HepG2 (cell line): ENCODE results near the gene JMJD8. TPM values are rescaled to one million over a fixed set of nuclear protein-coding genes. Genes with fewer than 3 reads are reported as not detected.

Experiments
- ATAD3A ChIP-seq: sonication (generic); formaldehyde crosslinking; IDR thresholded peaks from 2 replicates; pipeline ENCODE4 v1.4.0; 2020; ENCODE audit warnings: missing genetic modification reagents
- CSRNP1 ChIP-seq: sonication (generic); formaldehyde crosslinking; IDR thresholded peaks from 2 replicates; pipeline ENCODE4 v1.8.1; 2023; ENCODE audit warnings: mild to moderate bottlenecking, missing genetic modification reagents
- ERF ChIP-seq: IDR thresholded peaks from 2 replicates; pipeline ENCODE4 v1.6.1; 2018; ENCODE audit warnings: missing biosample characterization, missing genetic modification reagents
- GABPB1 ChIP-seq: IDR thresholded peaks from 2 replicates; pipeline ENCODE4 v1.6.1; 2016; ENCODE audit warnings: mild to moderate bottlenecking, missing genetic modification reagents, moderate library complexity, missing compliant biosample characterization
- HBP1 ChIP-seq: IDR thresholded peaks from 2 replicates; pipeline ENCODE4 v1.6.1; 2016; ENCODE audit warnings: low read depth, control low read depth
- MBD4 ChIP-seq: IDR thresholded peaks from 2 replicates; pipeline ENCODE4 v1.6.1; 2012; ENCODE audit warnings: low read length, inconsistent platforms, borderline replicate concordance
- MXI1 ChIP-seq: IDR thresholded peaks from 3 replicates; pipeline ENCODE4 v1.6.1; 2012; ENCODE audit warnings: low read depth, low read length, inconsistent platforms, borderline replicate concordance
- RFX5 ChIP-seq: IDR thresholded peaks from 2 replicates; pipeline ENCODE4 v1.6.1; 2011; ENCODE audit warnings: low read depth, low read length, improper control_type of control experiment
- SALL2 ChIP-seq: sonication (generic); formaldehyde crosslinking; IDR thresholded peaks from 2 replicates; pipeline ENCODE4 v1.8.1; 2023; ENCODE audit warnings: mild to moderate bottlenecking, missing genetic modification reagents, inconsistent platforms
- SRSF9 ChIP-seq: fragments of 200-400 bp; formaldehyde crosslinking; IDR thresholded peaks from 2 replicates; pipeline ENCODE4 v1.6.1; 2018; ENCODE audit warnings: borderline replicate concordance, mild to moderate bottlenecking, low read depth, low read length; ENCODE audit not compliant: insufficient read depth, poor library complexity, severe bottlenecking
- TGIF2 ChIP-seq: IDR thresholded peaks from 2 replicates; pipeline ENCODE4 v1.6.1; 2016; ENCODE audit warnings: control low read depth, missing compliant biosample characterization
- ZBTB20 ChIP-seq: sonication (generic); formaldehyde crosslinking; IDR thresholded peaks from 2 replicates; pipeline ENCODE4 v1.8.1; 2023; ENCODE audit warnings: missing genetic modification reagents, low read depth, mild to moderate bottlenecking, borderline replicate concordance
- ZBTB42 ChIP-seq: sonication (generic); formaldehyde crosslinking; IDR thresholded peaks from 2 replicates; pipeline ENCODE4 v1.5.0; 2020; ENCODE audit warnings: mild to moderate bottlenecking, missing genetic modification reagents
- ZMYM4 ChIP-seq: sonication (generic); formaldehyde crosslinking; IDR thresholded peaks from 2 replicates; pipeline ENCODE4 v1.8.1; 2023; ENCODE audit warnings: mild to moderate bottlenecking, missing genetic modification reagents
- ZNF337 ChIP-seq: sonication (generic); formaldehyde crosslinking; IDR thresholded peaks from 2 replicates; pipeline ENCODE4 v1.5.1; 2020; ENCODE audit warnings: missing genetic modification reagents, low read depth, mild to moderate bottlenecking, borderline replicate concordance
- ZNF549 ChIP-seq: sonication (generic); formaldehyde crosslinking; IDR thresholded peaks from 2 replicates; pipeline ENCODE4 v1.5.0; 2020; ENCODE audit warnings: missing genetic modification reagents
- ZNF550 ChIP-seq: sonication (generic); formaldehyde crosslinking; IDR thresholded peaks from 2 replicates; pipeline ENCODE4 v1.4.0; 2020; ENCODE audit warnings: mild to moderate bottlenecking, missing genetic modification reagents, borderline replicate concordance
- ZNF589 ChIP-seq: sonication (generic); formaldehyde crosslinking; conservative IDR thresholded peaks from 2 replicates; pipeline ENCODE4 v1.8.0; 2022; ENCODE audit warnings: mild to moderate bottlenecking, moderate library complexity, missing genetic modification reagents
- ZNF672 ChIP-seq: sonication (generic); formaldehyde crosslinking; IDR thresholded peaks from 2 replicates; pipeline ENCODE4 v1.8.1; 2022; ENCODE audit warnings: missing genetic modification reagents
- ZNF709 ChIP-seq: sonication (generic); formaldehyde crosslinking; IDR thresholded peaks from 2 replicates; pipeline ENCODE4 v1.5.0; 2020; ENCODE audit warnings: mild to moderate bottlenecking, missing genetic modification reagents
- ZSCAN20 ChIP-seq: sonication (generic); formaldehyde crosslinking; IDR thresholded peaks from 2 replicates; pipeline ENCODE4 v1.4.0; 2020; ENCODE audit warnings: missing genetic modification reagents, mild to moderate bottlenecking, borderline replicate concordance
- ZSCAN9 ChIP-seq: IDR thresholded peaks from 2 replicates; pipeline ENCODE4 v1.6.1; 2016; ENCODE audit warnings: borderline replicate concordance
- polyA plus RNA-seq, 8 experiments: library from polyadenylated mRNA; depleted of rRNA in 3 of 8; stranded (reverse) in 7 of 8; unstranded in 1 of 8; fragments of >200 nt; fragmentation: Illumina TruSeq in 4 of 8; extraction: Trizol in 4 of 8; gene quantifications; 2 replicates each; pipeline versions ENCODE4 v1.2.1 to v1.2.3, GENCODE V29; 2011 to 2016; ENCODE audit warnings: low read depth in 4 of 8, missing spikeins in 1 of 8, mixed read lengths in 1 of 8; ENCODE audit not compliant: insufficient read depth in 1 of 8
- total RNA-seq, 5 experiments: library from RNA; depleted of rRNA; stranded (reverse); fragments of >200 nt; fragmentation: Illumina TruSeq; extraction: Trizol; gene quantifications; 2 replicates each; pipeline ENCODE4 v1.2.3, GENCODE V29; 2016; ENCODE audit warnings: low read depth in 1 of 5
- TF ChIP-seq, protein P1 (sequence below): conservative IDR thresholded peaks from 2 replicates; pipeline ENCODE4 v1.6.1; 2018; ENCODE audit warnings: missing genetic modification reagents
- TF ChIP-seq, protein P2 (sequence below): sonication (generic); formaldehyde crosslinking; IDR thresholded peaks from 2 replicates; pipeline ENCODE4 v1.5.0; 2020; ENCODE audit warnings: missing genetic modification reagents

JMJD8 gene
- total and polyA plus RNA-seq, 2 of the 13 experiments (the other 11 are each of a cell fraction or from before 2014, with no cell fraction given), result 2.6 to 11.8 TPM

DNA sequence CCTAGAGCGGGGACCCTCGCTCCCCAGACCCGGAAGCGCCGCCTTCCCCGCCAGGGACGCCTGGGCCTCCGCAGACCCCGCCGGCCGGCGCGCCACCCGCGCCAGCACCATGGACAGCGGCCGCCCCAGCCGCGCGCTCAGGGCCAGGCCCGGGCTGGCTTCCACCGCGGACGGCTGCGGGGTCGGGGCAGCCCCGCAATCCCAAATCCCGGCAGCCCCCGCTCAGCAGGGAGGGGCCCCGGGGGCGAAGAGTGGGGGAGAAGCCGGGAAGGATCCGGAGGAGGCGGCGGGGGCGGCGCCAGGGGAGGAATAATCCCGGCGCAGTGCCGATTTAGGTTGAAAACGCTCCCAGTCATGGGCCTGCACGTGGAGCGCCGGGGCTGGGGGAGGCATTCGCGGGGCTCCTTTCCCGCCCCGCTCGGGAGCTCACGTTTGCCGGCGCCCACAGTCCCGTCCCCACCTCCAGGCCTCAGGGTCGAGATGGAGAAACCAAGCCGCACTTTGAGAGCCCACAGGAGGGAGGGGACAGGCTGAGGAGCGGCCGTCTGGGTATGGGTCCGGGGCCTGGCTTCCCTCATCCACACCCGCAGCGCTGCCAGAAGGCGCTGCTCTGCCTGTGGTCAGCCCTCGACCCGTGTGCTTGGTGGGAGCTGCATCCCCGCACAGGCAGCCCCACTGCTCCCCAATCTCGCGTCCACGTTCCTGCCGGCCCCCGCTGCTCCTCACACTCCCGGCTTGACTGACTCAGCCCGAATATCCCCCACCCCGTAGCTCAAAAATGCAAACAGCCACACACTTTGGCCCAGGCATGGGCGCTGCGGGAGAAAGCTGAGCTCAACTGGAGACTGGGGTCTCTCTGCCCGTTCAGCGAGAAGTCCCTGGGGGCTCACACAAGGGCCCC is 16.8 kb upstream of the JMJD8 start (continued):
- TF ChIP-seq ZSCAN9 (CRISPR knock-in tag) (peak; percentile 69; the same call in 1 of the 2 replicates), MBD4 (no peak), ZBTB42 (CRISPR knock-in tag) (no peak), ERF (CRISPR knock-in tag) (peak; percentile 57; the same call in 1 of the 2 replicates), MXI1 (peak; percentile 58; the same call in 1 of the 3 replicates), ZNF550 (CRISPR knock-in tag) (no peak), ZNF549 (CRISPR knock-in tag) (peak; percentile 63; the same call in 1 of the 2 replicates), ZNF337 (CRISPR knock-in tag) (no peak), ATAD3A (CRISPR knock-in tag) (no peak), TGIF2 (CRISPR knock-in tag) (peak; percentile 45; the same call in 1 of the 2 replicates), GABPB1 (CRISPR knock-in tag) (peak; percentile 60; the same call in 1 of the 2 replicates), CSRNP1 (CRISPR knock-in tag) (no peak), SRSF9 (no peak), RFX5 (no peak), ZMYM4 (CRISPR knock-in tag) (peak; percentile 37; the same call in 1 of the 2 replicates), SALL2 (CRISPR knock-in tag) (peak; percentile 58; the same call in 1 of the 2 replicates), ZNF589 (CRISPR knock-in tag) (0 out of 2 replicates have a peak, but pooled peaks have one; percentile 66), ZNF672 (no peak), ZNF709 (CRISPR knock-in tag) (peak; percentile 71), ZSCAN20 (CRISPR knock-in tag) (peak; percentile 95), HBP1 (CRISPR knock-in tag) (peak; percentile 82; the same call in 1 of the 2 replicates), ZBTB20 (CRISPR knock-in tag) (no peak)
- TF ChIP-seq, protein P1, sequence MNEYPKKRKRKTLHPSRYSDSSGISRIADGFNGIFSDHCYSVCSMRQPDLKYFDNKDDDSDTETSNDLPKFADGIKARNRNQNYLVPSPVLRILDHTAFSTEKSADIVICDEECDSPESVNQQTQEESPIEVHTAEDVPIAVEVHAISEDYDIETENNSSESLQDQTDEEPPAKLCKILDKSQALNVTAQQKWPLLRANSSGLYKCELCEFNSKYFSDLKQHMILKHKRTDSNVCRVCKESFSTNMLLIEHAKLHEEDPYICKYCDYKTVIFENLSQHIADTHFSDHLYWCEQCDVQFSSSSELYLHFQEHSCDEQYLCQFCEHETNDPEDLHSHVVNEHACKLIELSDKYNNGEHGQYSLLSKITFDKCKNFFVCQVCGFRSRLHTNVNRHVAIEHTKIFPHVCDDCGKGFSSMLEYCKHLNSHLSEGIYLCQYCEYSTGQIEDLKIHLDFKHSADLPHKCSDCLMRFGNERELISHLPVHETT, result peak; percentile 50; the same call in 1 of the 2 replicates
- TF ChIP-seq, protein P2, sequence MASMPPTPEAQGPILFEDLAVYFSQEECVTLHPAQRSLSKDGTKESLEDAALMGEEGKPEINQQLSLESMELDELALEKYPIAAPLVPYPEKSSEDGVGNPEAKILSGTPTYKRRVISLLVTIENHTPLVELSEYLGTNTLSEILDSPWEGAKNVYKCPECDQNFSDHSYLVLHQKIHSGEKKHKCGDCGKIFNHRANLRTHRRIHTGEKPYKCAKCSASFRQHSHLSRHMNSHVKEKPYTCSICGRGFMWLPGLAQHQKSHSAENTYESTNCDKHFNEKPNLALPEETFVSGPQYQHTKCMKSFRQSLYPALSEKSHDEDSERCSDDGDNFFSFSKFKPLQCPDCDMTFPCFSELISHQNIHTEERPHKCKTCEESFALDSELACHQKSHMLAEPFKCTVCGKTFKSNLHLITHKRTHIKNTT (CRISPR knock-in tag), result no peak
